BJ (cell line): ENCODE measurements around the gene KCTD3. TPM values are rescaled to one million over a fixed set of nuclear protein-coding genes. Genes with fewer than 3 reads are reported as not detected.

Experiments used
- CTCF ChIA-PET: fragments of 350-600 bp; formaldehyde crosslinking; extraction: SDS; loops from one replicate; lab custom pipeline; 2021; ENCODE audit warnings: antibody characterized with exemption, inconsistent platforms; lab: Yijun Ruan, JAX
- POLR2A ChIA-PET: fragments of 300-600 bp; sonication (Branson Sonifier 250); formaldehyde crosslinking; extraction: SDS; loops from one replicate; lab custom pipeline; 2021; ENCODE audit warnings: antibody characterized with exemption; lab: Charles Lee
- DNase-seq: peaks from one replicate; pipeline ENCODE4 v3.0.0-alpha.2; 2011; ENCODE audit warnings: low read depth
- H3K27me3 ChIP-seq: 2 replicates; pipeline ENCODE4 v1.6.0; 2011; ENCODE audit warnings: low read length; ENCODE audit not compliant: control insufficient read depth, insufficient read depth
- H3K36me3 ChIP-seq: 2 replicates; pipeline ENCODE4 v1.5.1; 2011; ENCODE audit warnings: low read length; ENCODE audit not compliant: control insufficient read depth, insufficient read depth
- H3K4me3 ChIP-seq: 2 replicates; pipeline ENCODE4 v1.5.1; 2011; ENCODE audit warnings: low read depth, mild to moderate bottlenecking, control low read depth, low read length
- polyA plus RNA-seq: library from polyadenylated mRNA; depleted of rRNA; stranded (reverse); fragments of >200 nt; gene quantifications from 2 replicates; pipeline ENCODE4 v1.2.3, GENCODE V29; 2011
- TF ChIP-seq, protein P1 (sequence below): IDR thresholded peaks from 2 replicates; pipeline ENCODE4 v1.5.1; 2011; ENCODE audit warnings: low read depth, mild to moderate bottlenecking, control low read depth, inconsistent platforms, low read length, moderate library complexity; ENCODE audit not compliant: insufficient read depth

Gene KCTD3
- polyA plus RNA-seq, 1 experiment, result 31.7 TPM

DNA sequence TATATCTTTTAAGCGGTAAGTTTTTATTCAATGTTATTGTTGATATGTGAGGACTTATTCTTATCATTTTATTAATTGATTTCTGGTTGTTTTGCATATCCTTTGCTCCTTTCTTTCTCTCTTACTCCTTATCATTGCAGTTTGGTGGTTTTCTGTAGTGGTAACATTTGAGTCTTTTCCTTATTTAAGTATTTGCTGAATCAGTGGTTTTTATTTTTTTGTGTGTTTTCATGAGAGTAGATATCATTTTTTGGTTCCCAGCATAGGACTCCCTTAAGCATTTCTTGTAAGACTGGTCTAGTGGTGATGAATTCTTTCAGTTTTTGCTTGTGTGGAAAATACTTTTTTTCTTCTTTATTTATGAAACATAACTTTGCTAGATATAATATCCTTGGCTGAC, 12.2 kb upstream of the KCTD3 start:
- DNase-seq, result no peak
- Histone ChIP-seq H3K4me3 (no peak overlapping the region), H3K36me3 (no peaks in the 10 kb centered on the region), H3K27me3 (no peaks in the 10 kb centered on the region; the same call in 1 of the 2 replicates)
- TF ChIP-seq, protein P1, sequence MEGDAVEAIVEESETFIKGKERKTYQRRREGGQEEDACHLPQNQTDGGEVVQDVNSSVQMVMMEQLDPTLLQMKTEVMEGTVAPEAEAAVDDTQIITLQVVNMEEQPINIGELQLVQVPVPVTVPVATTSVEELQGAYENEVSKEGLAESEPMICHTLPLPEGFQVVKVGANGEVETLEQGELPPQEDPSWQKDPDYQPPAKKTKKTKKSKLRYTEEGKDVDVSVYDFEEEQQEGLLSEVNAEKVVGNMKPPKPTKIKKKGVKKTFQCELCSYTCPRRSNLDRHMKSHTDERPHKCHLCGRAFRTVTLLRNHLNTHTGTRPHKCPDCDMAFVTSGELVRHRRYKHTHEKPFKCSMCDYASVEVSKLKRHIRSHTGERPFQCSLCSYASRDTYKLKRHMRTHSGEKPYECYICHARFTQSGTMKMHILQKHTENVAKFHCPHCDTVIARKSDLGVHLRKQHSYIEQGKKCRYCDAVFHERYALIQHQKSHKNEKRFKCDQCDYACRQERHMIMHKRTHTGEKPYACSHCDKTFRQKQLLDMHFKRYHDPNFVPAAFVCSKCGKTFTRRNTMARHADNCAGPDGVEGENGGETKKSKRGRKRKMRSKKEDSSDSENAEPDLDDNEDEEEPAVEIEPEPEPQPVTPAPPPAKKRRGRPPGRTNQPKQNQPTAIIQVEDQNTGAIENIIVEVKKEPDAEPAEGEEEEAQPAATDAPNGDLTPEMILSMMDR, result no peak
- ChIA-PET CTCF (no interaction called here), POLR2A (no interaction called here)

DNA sequence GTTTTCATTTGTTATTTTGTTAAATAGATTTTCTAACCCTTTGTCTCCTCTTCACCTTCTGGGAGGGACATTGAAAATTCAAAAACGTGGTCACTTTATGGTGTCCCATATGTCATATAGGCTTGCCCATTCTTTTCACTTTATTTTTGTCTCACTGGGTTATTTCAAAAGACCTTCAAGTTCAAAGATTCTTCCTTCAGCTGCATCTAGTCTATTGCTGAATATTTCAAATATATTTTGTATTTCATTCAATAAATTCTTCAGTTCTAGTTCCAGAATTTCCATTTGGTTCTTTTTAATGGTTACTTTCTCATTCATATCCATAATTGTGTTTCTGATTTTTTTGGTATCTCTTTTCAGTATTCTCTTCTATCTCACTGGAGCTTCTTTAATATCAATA, 11.6 kb upstream of the KCTD3 start:
- ChIA-PET POLR2A (no interaction called here), CTCF (no interaction called here)
- Histone ChIP-seq H3K4me3 (no peak overlapping the region), H3K27me3 (no peaks in the 10 kb centered on the region; the same call in 1 of the 2 replicates), H3K36me3 (no peaks in the 10 kb centered on the region)
- no peak for DNase-seq
- TF ChIP-seq, protein P1, result no peak

DNA sequence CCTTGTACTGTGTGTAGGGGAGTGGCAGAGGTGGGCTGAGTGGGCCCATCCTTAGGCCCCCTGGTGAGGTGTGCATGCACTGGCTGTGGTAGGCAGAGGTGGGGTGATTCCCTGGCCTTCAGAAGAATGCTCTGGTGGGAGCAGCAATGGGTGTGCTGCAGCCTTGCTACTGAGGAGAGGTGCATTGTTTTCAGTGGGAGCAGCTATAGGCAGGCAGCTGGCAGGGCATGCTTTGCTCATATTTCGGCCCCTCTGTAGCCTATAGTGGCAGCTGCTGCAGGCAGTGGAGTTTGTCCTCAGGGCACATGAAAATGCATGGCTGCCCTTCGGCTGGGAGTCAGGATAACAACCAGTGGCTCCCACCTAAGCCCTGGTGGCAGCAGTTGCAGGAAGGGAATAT, 10.1 kb upstream of the KCTD3 start:
- Histone ChIP-seq H3K4me3 (no peak overlapping the region), H3K27me3 (no peaks in the 10 kb centered on the region; the same call in 1 of the 2 replicates), H3K36me3 (no peaks in the 10 kb centered on the region)
- CTCF ChIA-PET, result no interaction called here
- POLR2A ChIA-PET, result no interaction called here
- no peak for DNase-seq
- TF ChIP-seq, protein P1, result no peak

DNA sequence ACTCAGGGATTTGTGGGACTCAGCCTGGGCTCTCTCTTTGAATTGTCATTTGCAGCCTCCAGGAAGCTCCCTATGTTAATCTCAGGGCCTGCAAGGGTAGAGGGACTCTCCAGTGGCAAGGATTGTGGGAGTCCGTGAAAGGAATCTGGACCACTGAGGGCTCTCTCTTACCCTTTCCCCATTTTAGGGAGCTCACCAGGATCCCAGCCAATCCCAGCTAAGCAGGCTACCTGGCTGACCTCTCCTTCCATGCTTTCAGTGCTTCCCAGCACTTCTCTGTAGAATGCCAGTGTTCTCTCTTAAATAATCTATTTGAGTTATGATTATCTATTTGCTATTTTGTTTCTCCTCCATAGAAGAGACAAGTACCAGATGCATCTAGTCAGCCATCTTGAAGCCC, 9.6 kb upstream of the KCTD3 start:
- POLR2A ChIA-PET, result interaction anchor here (0.7 kb wide), 1 partner anchor 1150 kb away, joined by 9 read pairs; no protein-coding TSS in a partner anchor
- TF ChIP-seq, protein P1, result no peak
- Histone ChIP-seq H3K36me3 (no peaks in the 10 kb centered on the region), H3K4me3 (no peak overlapping the region), H3K27me3 (no peaks in the 10 kb centered on the region; the same call in 1 of the 2 replicates)
- CTCF ChIA-PET, result no interaction called here
- DNase-seq, result no peak

DNA sequence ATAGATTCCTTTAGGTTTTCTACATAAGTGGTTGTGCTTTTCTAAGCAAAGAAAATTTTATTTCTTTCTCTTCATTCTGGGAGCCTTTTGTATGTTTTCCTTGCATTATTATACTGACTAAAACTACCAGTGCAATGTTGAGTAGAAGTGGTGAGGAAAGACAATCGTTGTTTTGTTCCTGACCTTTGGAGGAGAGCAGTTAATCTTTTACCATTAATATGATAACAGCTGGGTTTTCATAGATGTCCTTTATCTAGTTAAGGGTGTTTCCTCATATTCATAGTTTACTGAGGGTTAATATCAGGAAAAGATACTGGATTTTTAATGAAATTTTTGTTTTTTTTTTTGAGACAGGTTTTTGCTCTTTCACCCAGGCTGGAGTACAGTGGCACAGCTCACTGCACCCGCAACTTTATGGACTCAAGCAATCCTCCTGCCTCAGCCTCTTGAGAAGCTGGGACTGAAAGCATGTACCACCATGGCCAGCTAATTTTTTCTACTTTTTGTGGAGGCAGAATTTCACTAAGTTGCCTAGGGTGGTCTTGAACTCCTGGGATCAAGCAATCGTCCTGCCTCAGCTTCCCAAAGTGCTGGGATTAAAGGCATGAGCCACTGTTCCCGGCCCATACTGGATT, 9.0 kb upstream of the KCTD3 start:
- TF ChIP-seq, protein P1, result no peak
- DNase-seq, result no peak
- H3K27me3 ChIP-seq, result no peaks in the 10 kb centered on the region; the same call in 1 of the 2 replicates
- H3K4me3 ChIP-seq, result no peak overlapping the region
- H3K36me3 ChIP-seq, result no peaks in the 10 kb centered on the region
- CTCF ChIA-PET, result no interaction called here
- POLR2A ChIA-PET, result interaction anchor here (0.7 kb wide), 1 partner anchor 1150 kb away, joined by 9 read pairs; no protein-coding TSS in a partner anchor
